B cell (primary cell): ENCODE measurements around the gene CRELD2. TPM values are rescaled to one million over a fixed set of nuclear protein-coding genes. Genes with fewer than 3 reads are reported as not detected.

Experiments used
- ATAC-seq: fragments of 200-7000 bp; cut with Tn5 transposase; one replicate; pipeline ENCODE4 v1.10.0; 2021; ENCODE audit warnings: low read depth, mild to moderate bottlenecking, moderate number of reproducible peaks, moderate library complexity
- CTCF ChIA-PET: fragments of 350-600 bp; sonication (Branson Sonifier 250); formaldehyde crosslinking; loops from one replicate; lab custom pipeline; 2021; ENCODE audit warnings: antibody characterized with exemption, inconsistent platforms; lab: Charles Lee
- POLR2A ChIA-PET: fragments of 350-600 bp; sonication (Branson Sonifier 250); formaldehyde crosslinking; loops from one replicate; lab custom pipeline; 2021; ENCODE audit warnings: antibody characterized with exemption; lab: Charles Lee
- DNase-seq: peaks from one replicate; pipeline ENCODE4 v3.0.0; 2013
- H2AFZ ChIP-seq: 2 replicates; pipeline ENCODE4 v1.6.1; 2012; ENCODE audit warnings: mild to moderate bottlenecking, low read depth, low read length; ENCODE audit not compliant: insufficient read depth, poor library complexity, severe bottlenecking
- H3K27ac ChIP-seq, 2 donors: 1 replicate in 1 of 2; 2 replicates in 1 of 2; pipeline ENCODE4 v1.5.1; 2012 to 2013; ENCODE audit warnings: low read length in 2 of 2, mild to moderate bottlenecking in 2 of 2, moderate library complexity in 1 of 2
- H3K27me3 ChIP-seq, 4 experiments: fragments of 200-600 bp in 1 of 4; sonication (generic) in 1 of 4; replicated peaks in 1 of 4; 1 replicate in 2 of 4; 2 replicates in 2 of 4; pipeline versions ENCODE4 v1.6.1 to v1.7.0; 2013 to 2016; ENCODE audit warnings: low read length in 3 of 4, mild to moderate bottlenecking in 2 of 4, mixed read lengths in 1 of 4, moderate library complexity in 1 of 4; ENCODE audit not compliant: insufficient read depth in 4 of 4, control insufficient read depth in 3 of 4; ENCODE audit errors: control extremely low read depth in 1 of 4
- H3K36me3 ChIP-seq, 2 experiments: replicated peaks in 1 of 2; 1 replicate in 1 of 2; 2 replicates in 1 of 2; pipeline versions ENCODE4 v1.6.1 to v1.7.1; 2013; ENCODE audit warnings: low read length in 1 of 2; ENCODE audit not compliant: insufficient read depth in 2 of 2, control insufficient read depth in 1 of 2; ENCODE audit errors: control extremely low read depth in 1 of 2, extremely low read depth in 1 of 2
- H3K4me1 ChIP-seq, 2 donors: fragments of 200-600 bp in 1 of 2; sonication (generic) in 1 of 2; 1 replicate in 1 of 2; 2 replicates in 1 of 2; pipeline versions ENCODE4 v1.5.1 to v1.6.1; 2013 to 2017; ENCODE audit warnings: low read length in 2 of 2; ENCODE audit not compliant: control insufficient read depth in 2 of 2, insufficient read depth in 2 of 2
- H3K4me2 ChIP-seq: replicated peaks from 2 replicates; pipeline ENCODE3; 2012; ENCODE audit warnings: mild to moderate bottlenecking, low read depth, low read length; ENCODE audit not compliant: poor library complexity, severe bottlenecking
- H3K4me3 ChIP-seq, 5 experiments: fragments of 200-600 bp in 1 of 5; sonication (generic) in 1 of 5; 1 replicate in 3 of 5; 2 replicates in 2 of 5; pipeline versions ENCODE4 v1.5.1 to v1.7.0; 2011 to 2016; ENCODE audit warnings: low read length in 4 of 5, mild to moderate bottlenecking in 4 of 5, low read depth in 2 of 5, control low read depth in 1 of 5, moderate library complexity in 1 of 5; ENCODE audit not compliant: insufficient read depth in 1 of 5; ENCODE audit errors: control extremely low read depth in 1 of 5, extremely low read depth in 1 of 5
- H3K79me2 ChIP-seq: fragments of 200-600 bp; sonication (generic); one replicate; pipeline ENCODE4 v1.6.0; 2016; ENCODE audit warnings: low read length; ENCODE audit not compliant: control insufficient read depth, insufficient read depth
- H3K9ac ChIP-seq: fragments of 200-600 bp; sonication (generic); 2 replicates; pipeline ENCODE4 v1.6.1; 2017; ENCODE audit warnings: mild to moderate bottlenecking, low read length, moderate library complexity
- H3K9me3 ChIP-seq, 3 donors: one replicate each; pipeline versions ENCODE4 v1.6.1 to v1.7.1; 2013; ENCODE audit warnings: low read length in 2 of 3; ENCODE audit not compliant: control insufficient read depth in 2 of 3, insufficient read depth in 1 of 3; ENCODE audit errors: control extremely low read depth in 1 of 3
- H4K20me1 ChIP-seq: 2 replicates; pipeline ENCODE4 v1.6.0; 2012; ENCODE audit warnings: mild to moderate bottlenecking, low read length; ENCODE audit not compliant: insufficient read depth, control insufficient read depth, poor library complexity, severe bottlenecking
- H3K27ac Mint-ChIP-seq: one replicate; pipeline ENCODE4 v1.8.0; 2021; ENCODE audit warnings: mixed read lengths
- H3K27me3 Mint-ChIP-seq: one replicate; pipeline ENCODE4 v1.8.0; 2021; ENCODE audit warnings: mixed read lengths
- H3K4me1 Mint-ChIP-seq: one replicate; pipeline ENCODE4 v1.8.0; 2021; ENCODE audit warnings: mixed read lengths
- H3K4me3 Mint-ChIP-seq: one replicate; pipeline ENCODE4 v1.8.0; 2021; ENCODE audit warnings: mixed read lengths
- H3K9me3 Mint-ChIP-seq: one replicate; pipeline ENCODE4 v1.8.0; 2022; ENCODE audit warnings: mixed read lengths; ENCODE audit not compliant: insufficient read depth
- EZH2 ChIP-seq: IDR thresholded peaks from 2 replicates; pipeline ENCODE4 v1.6.1; 2012; ENCODE audit warnings: borderline replicate concordance, low read depth, mild to moderate bottlenecking, moderate library complexity, low read length; ENCODE audit not compliant: insufficient read depth, poor library complexity, severe bottlenecking
- WGBS: methylation state at CpG from one replicate; pipeline ENCODE4 v1.1.5; 2013; ENCODE audit warnings: missing lambda C conversion rate; ENCODE audit not compliant: insufficient coverage; 5-methylcytosine and 5-hydroxymethylcytosine counted together
- intact Hi-C: fragments of 100-400 bp; cut with micrococcal nuclease; formaldehyde crosslinking; loops from one replicate; pipeline ENCODE4 v1.10.0; 2022
- polyA plus RNA-seq: library from polyadenylated mRNA; depleted of rRNA; stranded (reverse); fragments of >200 nt; gene quantifications from 2 replicates; pipeline ENCODE4 v1.2.3, GENCODE V29; 2012
- total RNA-seq, 2 donors: library from RNA; stranded (reverse); fragments of 120-200 nt in 1 of 2; gene quantifications; 1 replicate in 1 of 2; 2 replicates in 1 of 2; pipeline versions ENCODE4 v1.2.3 to v1.2.4, GENCODE V29; 2013 to 2022
- TF ChIP-seq, protein P1 (sequence below): fragments of 200-600 bp; IDR thresholded peaks from one replicate; pipeline ENCODE4 v1.8.0; 2022; ENCODE audit warnings: antibody characterized with exemption, mild to moderate bottlenecking

The CRELD2 gene
- total and polyA plus RNA-seq, 2 donors (not counting 1 experiment from before 2014, with no cell fraction given): 35.9 to 41.9 TPM

DNA sequence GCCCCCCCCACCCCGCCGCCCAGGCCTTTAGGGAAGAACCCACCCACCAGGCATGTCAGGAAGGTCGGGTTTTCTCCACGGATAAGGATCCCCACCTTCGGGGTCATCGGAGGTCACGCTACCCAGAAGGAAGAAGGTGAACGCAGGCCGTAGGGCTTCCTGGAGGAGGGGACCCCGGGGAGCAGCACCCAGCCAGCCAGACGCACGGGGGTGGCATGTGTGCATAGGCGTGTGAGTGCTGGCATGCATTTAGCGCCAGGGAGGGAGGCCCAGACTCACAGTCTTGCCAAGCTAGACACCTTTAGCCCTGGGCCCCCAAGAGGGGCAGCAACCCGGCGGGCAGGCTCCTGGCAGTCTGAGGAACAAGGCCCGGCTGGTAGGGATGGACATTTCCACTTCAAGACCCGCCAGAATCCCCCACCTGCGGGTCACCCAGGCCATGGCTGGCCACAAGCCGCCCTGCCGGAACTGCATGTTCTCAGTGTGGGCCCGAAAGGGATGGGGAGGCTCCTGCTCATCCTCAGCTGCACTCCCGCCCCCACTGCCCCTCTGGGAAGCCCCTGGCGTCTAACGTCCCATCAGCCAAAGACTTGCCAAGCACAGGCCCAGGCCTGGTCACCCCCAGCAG lies 25.5 kb downstream of the CRELD2 start:
- H3K9me3 ChIP-seq: peaks cover 0 to 29% (median 3%) of the 10 kb centered on the region in 3 donors
- Mint-ChIP-seq H3K27me3 (no peaks in the 10 kb centered on the region), H3K9me3 (no peaks in the 10 kb centered on the region), H3K4me1 (peaks cover 9% of the 10 kb centered on the region), H3K4me3 (no peak overlapping the region), H3K27ac (no peak overlapping the region)
- ChIA-PET CTCF (no interaction called here), POLR2A (interaction anchor here (0.7 to 1.5 kb wide), 3 partner anchors 8 to 18 kb away, joined by 3 to 6 read pairs (median 4); no protein-coding TSS in a partner anchor)
- DNase-seq (no peak), ATAC-seq (peak; percentile 15)
- WGBS: 84% methylated on average over 25 of the region's 25 CpGs
- peaks cover 11 to 17% of the 10 kb centered on the region in 2 donors for H3K4me1 ChIP-seq
- intact Hi-C loops: no loop called here
- no peak overlapping the region for H3K9ac ChIP-seq
- H2AFZ ChIP-seq: no peak overlapping the region
- H3K4me3 ChIP-seq: no peak overlapping the region
- peak overlapping the region in 1 of 2 donors; percentile 80 for H3K27ac ChIP-seq
- no peaks in the 10 kb centered on the region for H4K20me1 ChIP-seq
- H3K36me3 ChIP-seq: no peaks in the 10 kb centered on the region
- no peak overlapping the region for H3K4me2 ChIP-seq
- H3K79me2 ChIP-seq: no peaks in the 10 kb centered on the region
- TF ChIP-seq, protein P1, sequence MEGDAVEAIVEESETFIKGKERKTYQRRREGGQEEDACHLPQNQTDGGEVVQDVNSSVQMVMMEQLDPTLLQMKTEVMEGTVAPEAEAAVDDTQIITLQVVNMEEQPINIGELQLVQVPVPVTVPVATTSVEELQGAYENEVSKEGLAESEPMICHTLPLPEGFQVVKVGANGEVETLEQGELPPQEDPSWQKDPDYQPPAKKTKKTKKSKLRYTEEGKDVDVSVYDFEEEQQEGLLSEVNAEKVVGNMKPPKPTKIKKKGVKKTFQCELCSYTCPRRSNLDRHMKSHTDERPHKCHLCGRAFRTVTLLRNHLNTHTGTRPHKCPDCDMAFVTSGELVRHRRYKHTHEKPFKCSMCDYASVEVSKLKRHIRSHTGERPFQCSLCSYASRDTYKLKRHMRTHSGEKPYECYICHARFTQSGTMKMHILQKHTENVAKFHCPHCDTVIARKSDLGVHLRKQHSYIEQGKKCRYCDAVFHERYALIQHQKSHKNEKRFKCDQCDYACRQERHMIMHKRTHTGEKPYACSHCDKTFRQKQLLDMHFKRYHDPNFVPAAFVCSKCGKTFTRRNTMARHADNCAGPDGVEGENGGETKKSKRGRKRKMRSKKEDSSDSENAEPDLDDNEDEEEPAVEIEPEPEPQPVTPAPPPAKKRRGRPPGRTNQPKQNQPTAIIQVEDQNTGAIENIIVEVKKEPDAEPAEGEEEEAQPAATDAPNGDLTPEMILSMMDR: no peak
- TF ChIP-seq EZH2: no peak
- no peaks in the 10 kb centered on the region for H3K27me3 ChIP-seq

DNA sequence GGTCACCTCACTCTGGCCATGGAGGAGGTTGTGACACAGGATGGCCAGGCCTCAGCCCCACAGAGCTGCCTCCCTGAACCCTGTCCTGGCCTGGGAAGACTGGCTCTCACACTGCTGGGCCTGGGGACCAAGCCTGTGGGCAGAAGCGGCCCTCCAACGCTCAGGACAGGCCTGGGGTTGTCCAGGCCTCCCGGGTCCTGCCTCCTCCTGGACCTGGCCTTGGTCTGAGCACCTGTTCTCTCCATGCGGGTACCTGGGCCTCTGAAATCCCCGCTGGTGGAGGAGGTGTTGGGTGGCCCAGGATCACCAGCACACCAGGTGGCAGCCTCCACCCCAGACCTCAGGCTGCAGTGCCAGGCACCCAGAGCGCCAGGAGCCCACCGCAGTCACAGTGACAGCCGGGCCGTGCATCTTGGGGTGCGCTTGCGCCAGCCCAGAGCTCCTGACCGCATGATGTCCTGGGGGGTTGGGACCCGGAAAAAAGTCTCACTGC lies 26.0 kb downstream of the CRELD2 start:
- WGBS: 94% methylated on average over 13 of the region's 13 CpGs

More for the DNA sequence above, 26.0 kb downstream of the CRELD2 start:
- H3K27ac ChIP-seq: peak overlapping the region; percentile 70 to 80
- H3K9me3 Mint-ChIP-seq: no peaks in the 10 kb centered on the region
- TF ChIP-seq, protein P1: no peak
- TF ChIP-seq EZH2: no peak
- H3K9ac ChIP-seq: no peak overlapping the region
- H3K4me1 Mint-ChIP-seq: peaks cover 9% of the 10 kb centered on the region
- no peaks in the 10 kb centered on the region for H3K79me2 ChIP-seq
- H4K20me1 ChIP-seq: no peaks in the 10 kb centered on the region
- peaks cover 0 to 29% (median 3%) of the 10 kb centered on the region in 3 donors for H3K9me3 ChIP-seq
- H3K27me3 ChIP-seq: no peaks in the 10 kb centered on the region
- no peak overlapping the region for H3K4me3 Mint-ChIP-seq
- H3K4me1 ChIP-seq: peaks cover 11 to 17% of the 10 kb centered on the region in 2 donors
- no peak for ATAC-seq
- H3K27ac Mint-ChIP-seq: no peak overlapping the region
- H3K4me2 ChIP-seq: no peak overlapping the region
- CTCF ChIA-PET: no interaction called here
- no peaks in the 10 kb centered on the region for H3K27me3 Mint-ChIP-seq
- no peak overlapping the region for H3K4me3 ChIP-seq
- peak; percentile 42 for DNase-seq
- POLR2A ChIA-PET: interaction anchor here (0.7 to 1.5 kb wide), 3 partner anchors 8 to 18 kb away, joined by 3 to 6 read pairs (median 4); no protein-coding TSS in a partner anchor
- no peak overlapping the region for H2AFZ ChIP-seq
- no peaks in the 10 kb centered on the region for H3K36me3 ChIP-seq
- intact Hi-C loops: no loop called here
